GM12873 (cell line): ENCODE measurements around the gene BRI3.

Experiments
- CTCF ChIP-seq: IDR thresholded peaks from 2 replicates; pipeline ENCODE4 v1.5.1; 2012; ENCODE audit warnings: low read depth, mild to moderate bottlenecking, moderate library complexity, low read length, control low read depth; ENCODE audit not compliant: insufficient read depth; ENCODE audit errors: missing control alignments

The BRI3 gene

DNA sequence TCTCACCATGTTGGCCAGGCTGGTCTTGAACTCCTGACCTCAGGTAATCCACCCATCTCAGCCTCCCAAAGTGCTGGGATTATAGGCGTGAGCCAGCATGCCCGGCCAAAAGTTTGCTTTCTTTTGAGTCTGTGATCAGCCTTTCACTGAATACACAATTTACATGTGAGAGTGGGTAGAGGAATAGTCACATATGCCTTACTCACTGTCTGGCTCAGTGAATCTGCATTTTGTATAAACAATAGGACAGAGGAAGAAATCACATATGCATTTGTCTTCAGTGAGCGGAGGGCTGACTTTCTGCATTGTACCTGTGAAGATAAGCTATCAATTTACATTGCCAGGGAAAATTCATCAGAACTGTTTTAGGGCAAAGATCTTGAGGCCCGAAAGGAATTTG is 27.0 kb upstream of the BRI3 start:
- no peak for TF ChIP-seq CTCF

DNA sequence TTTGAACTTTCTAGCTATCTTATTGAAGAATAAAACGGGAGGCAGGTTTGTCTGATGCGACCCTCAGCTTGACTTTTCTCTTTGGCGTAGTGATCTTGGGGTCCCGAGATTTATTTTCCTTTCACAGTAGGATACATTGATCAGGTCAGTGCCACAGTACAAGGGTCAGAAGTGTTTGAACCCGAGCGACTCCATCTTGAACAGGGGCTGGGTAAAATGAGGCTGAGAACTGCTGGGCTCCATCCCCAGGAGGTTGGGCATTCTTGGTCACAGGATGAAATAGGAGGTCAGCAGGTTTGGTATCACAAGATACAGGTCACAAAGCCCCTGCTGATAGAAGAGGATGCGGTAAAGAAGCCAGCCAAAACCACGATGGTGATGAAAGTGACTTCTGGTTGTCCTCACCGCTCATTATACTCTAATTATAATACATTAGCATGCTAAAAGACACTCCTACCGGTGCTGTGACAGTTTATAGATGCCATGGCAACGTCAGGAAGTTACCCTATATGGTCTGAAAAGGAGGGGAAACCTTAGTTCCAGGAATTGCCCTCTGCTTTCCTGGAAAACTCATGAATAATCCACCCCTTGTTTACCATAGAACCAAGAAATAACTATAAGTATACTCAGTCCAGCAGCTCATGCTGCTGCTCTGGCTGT is 26.4 kb upstream of the BRI3 start:
- TF ChIP-seq CTCF = no peak

GRCh38 chr7:98256431-98256830 is 25.1 kb upstream of the BRI3 start:
- no peak for TF ChIP-seq CTCF

DNA sequence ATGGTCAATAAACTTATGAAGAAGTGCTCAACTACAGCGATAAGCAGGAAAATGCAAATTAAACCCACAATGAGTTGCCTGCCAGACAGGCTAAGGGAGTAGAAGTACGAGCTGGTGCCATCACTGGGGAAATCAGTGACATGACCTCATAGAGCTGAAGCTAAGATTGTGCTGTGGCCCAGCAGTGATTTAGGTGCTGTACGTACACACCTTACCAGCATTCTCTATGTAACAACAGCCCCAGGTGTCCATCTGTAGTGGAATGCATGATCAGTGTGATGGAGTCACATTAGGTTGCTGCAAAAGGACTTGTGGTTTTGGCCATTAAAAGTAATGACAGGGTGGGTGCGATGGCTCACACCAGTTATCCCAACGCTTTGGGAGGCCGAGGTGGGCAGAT is 23.8 kb upstream of the BRI3 start:
- no peak for TF ChIP-seq CTCF

DNA sequence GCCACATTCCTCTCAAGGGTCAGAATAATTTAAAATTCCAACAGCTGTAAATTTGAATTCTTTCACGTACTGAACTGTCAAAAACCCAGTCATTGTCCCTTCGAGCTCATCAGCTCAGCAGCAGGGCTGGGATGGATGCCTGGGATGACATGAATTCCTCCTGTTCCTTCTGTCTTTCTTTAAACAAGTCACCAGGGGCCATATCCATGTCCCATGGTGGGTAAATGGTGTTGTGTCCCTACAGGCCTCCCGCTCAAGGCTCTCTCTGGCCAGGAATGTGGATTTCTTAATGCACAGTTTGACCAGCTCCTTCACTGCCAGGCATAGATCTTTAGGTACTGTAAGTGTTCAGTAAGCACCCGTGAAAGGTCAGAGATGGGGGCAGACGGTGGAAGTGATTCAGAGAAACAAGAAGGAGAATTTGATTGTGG is 15.6 kb upstream of the BRI3 start:
- TF ChIP-seq CTCF = no peak

- peak; percentile 35 for TF ChIP-seq CTCF
These were observed 14.6 kb upstream of the BRI3 start for GRCh38 chr7:98266840-98267239.

- no peak for TF ChIP-seq CTCF
These were observed 14.2 kb upstream of the BRI3 start for GRCh38 chr7:98267303-98267702.

- TF ChIP-seq CTCF = no peak
These were observed 5.2 kb upstream of the BRI3 start for GRCh38 chr7:98276241-98276761.
